HG03159 (cell line): ENCODE results near the gene AKR1B15.

Source experiments
- ATAC-seq: cut with Tn5 transposase; IDR thresholded peaks from one replicate; pipeline ENCODE4 v1.9.1; 2021; ENCODE audit warnings: mild to moderate bottlenecking, moderate library complexity; ENCODE audit not compliant: unreplicated experiment

The AKR1B15 gene

GRCh38 chr7:134611611-134612151 is 62.8 kb downstream of the AKR1B15 start:
- ATAC-seq = no peak

GRCh38 chr7:134612197-134612596 is 63.3 kb downstream of the AKR1B15 start:
- ATAC-seq = no peak

- ATAC-seq = no peak
These were observed 64.9 kb downstream of the AKR1B15 start for GRCh38 chr7:134613623-134614347.

GRCh38 chr7:134616611-134617010 is 67.7 kb downstream of the AKR1B15 start:
- no peak for ATAC-seq

- no peak for ATAC-seq
These were observed 70.0 kb downstream of the AKR1B15 start for GRCh38 chr7:134618756-134619530.

- ATAC-seq = no peak
These were observed 70.9 kb downstream of the AKR1B15 start for GRCh38 chr7:134619627-134620331.

GRCh38 chr7:134622303-134622995 is 73.5 kb downstream of the AKR1B15 start:
- no peak for ATAC-seq

- no peak for ATAC-seq
These were observed 74.3 kb downstream of the AKR1B15 start for GRCh38 chr7:134623193-134623592.

GRCh38 chr7:134625550-134625949 is 76.6 kb downstream of the AKR1B15 start:
- ATAC-seq = no peak

GRCh38 chr7:134627109-134627774 is 78.3 kb downstream of the AKR1B15 start:
- no peak for ATAC-seq

- ATAC-seq = no peak
These were observed 78.9 kb downstream of the AKR1B15 start for GRCh38 chr7:134627775-134628153.

- ATAC-seq = no peak
These were observed 80.5 kb downstream of the AKR1B15 start for GRCh38 chr7:134629445-134629844.
